IPS DF 6.9 (cell line): ENCODE results near the gene POMT1.
A peak's percentile ranks its signal among the peaks of the same experiment; 100 is the strongest.

Experiments
- DNase-seq: peaks from one replicate; pipeline ENCODE4 v3.0.0-alpha.2; 2013; ENCODE audit warnings: low read depth, low spot score
- H3K27ac ChIP-seq: one replicate; pipeline ENCODE4 v1.5.1; 2013; ENCODE audit warnings: low read length, control low read depth
- H3K27me3 ChIP-seq: 2 replicates; pipeline ENCODE4 v1.6.1; 2013; ENCODE audit warnings: mild to moderate bottlenecking, low read length; ENCODE audit not compliant: control insufficient read depth, insufficient read depth
- H3K36me3 ChIP-seq: 2 replicates; pipeline ENCODE4 v1.6.1; 2013; ENCODE audit warnings: low read length; ENCODE audit not compliant: control insufficient read depth, insufficient read depth
- H3K4me1 ChIP-seq: 2 replicates; pipeline ENCODE4 v1.6.1; 2013; ENCODE audit warnings: low read length; ENCODE audit not compliant: control insufficient read depth, insufficient read depth
- H3K4me3 ChIP-seq: 2 replicates; pipeline ENCODE4 v1.5.1; 2013; ENCODE audit warnings: mild to moderate bottlenecking, low read length
- H3K9me3 ChIP-seq: 2 replicates; pipeline ENCODE4 v1.6.1; 2013; ENCODE audit warnings: low read length, inconsistent platforms; ENCODE audit not compliant: control insufficient read depth, insufficient read depth
- WGBS: extraction: QIAGEN DNeasy Blood & Tissue Kit; methylation state at CpG from one replicate; pipeline ENCODE4 v1.1.7; 2013; ENCODE audit warnings: mixed read lengths, missing lambda C conversion rate; ENCODE audit not compliant: insufficient read length, insufficient coverage; 5-methylcytosine and 5-hydroxymethylcytosine counted together

Gene POMT1

GRCh38 chr9:131554843-131555351 is 52.2 kb downstream of the POMT1 start:
- H3K9me3 ChIP-seq: no peaks in the 10 kb centered on the region
- no peaks in the 10 kb centered on the region for H3K4me1 ChIP-seq
- no CpG with 5 or more reads among the region's 54 CpGs for WGBS
- no peak overlapping the region for H3K27ac ChIP-seq
- H3K36me3 ChIP-seq: no peaks in the 10 kb centered on the region
- H3K4me3 ChIP-seq: peak overlapping the region; percentile 46; the same call in 1 of the 2 replicates
- H3K27me3 ChIP-seq: peaks cover 13% of the 10 kb centered on the region
- no peak for DNase-seq

GRCh38 chr9:131555841-131556673 is 53.3 kb downstream of the POMT1 start:
- no peak for DNase-seq
- peaks cover 13% of the 10 kb centered on the region for H3K27me3 ChIP-seq
- H3K27ac ChIP-seq: no peak overlapping the region
- no peaks in the 10 kb centered on the region for H3K9me3 ChIP-seq
- H3K4me3 ChIP-seq: no peak overlapping the region
- WGBS: no CpG with 5 or more reads among the region's 15 CpGs
- H3K4me1 ChIP-seq: no peaks in the 10 kb centered on the region
- H3K36me3 ChIP-seq: no peaks in the 10 kb centered on the region

- Histone ChIP-seq H3K27ac (no peak overlapping the region), H3K27me3 (peaks cover 13% of the 10 kb centered on the region), H3K9me3 (no peaks in the 10 kb centered on the region), H3K4me3 (no peak overlapping the region), H3K36me3 (no peaks in the 10 kb centered on the region), H3K4me1 (no peaks in the 10 kb centered on the region)
- DNase-seq: no peak
- no CpG with 5 or more reads among the region's 25 CpGs for WGBS
These were observed 55.3 kb downstream of the POMT1 start for GRCh38 chr9:131557855-131558548.

GRCh38 chr9:131559421-131560000 is 56.8 kb downstream of the POMT1 start:
- Histone ChIP-seq H3K27me3 (peaks cover 11% of the 10 kb centered on the region), H3K4me1 (no peaks in the 10 kb centered on the region), H3K9me3 (no peaks in the 10 kb centered on the region), H3K36me3 (no peaks in the 10 kb centered on the region), H3K4me3 (no peak overlapping the region), H3K27ac (no peak overlapping the region)
- no CpG with 5 or more reads among the region's 1 CpG for WGBS
- no peak for DNase-seq

GRCh38 chr9:131562032-131562959 is 59.6 kb downstream of the POMT1 start:
- Histone ChIP-seq H3K4me3 (no peak overlapping the region), H3K27ac (no peak overlapping the region), H3K27me3 (no peaks in the 10 kb centered on the region), H3K9me3 (no peaks in the 10 kb centered on the region), H3K36me3 (no peaks in the 10 kb centered on the region), H3K4me1 (no peaks in the 10 kb centered on the region)
- no CpG with 5 or more reads among the region's 9 CpGs for WGBS
- DNase-seq: no peak

GRCh38 chr9:131565369-131565768 is 62.7 kb downstream of the POMT1 start:
- no peak overlapping the region for H3K4me3 ChIP-seq
- H3K27me3 ChIP-seq: no peaks in the 10 kb centered on the region
- H3K4me1 ChIP-seq: no peaks in the 10 kb centered on the region
- H3K27ac ChIP-seq: no peak overlapping the region
- H3K9me3 ChIP-seq: no peaks in the 10 kb centered on the region
- no CpG with 5 or more reads among the region's 5 CpGs for WGBS
- DNase-seq: no peak
- H3K36me3 ChIP-seq: no peaks in the 10 kb centered on the region

- H3K27me3 ChIP-seq: no peaks in the 10 kb centered on the region
- H3K4me3 ChIP-seq: no peak overlapping the region
- H3K4me1 ChIP-seq: no peaks in the 10 kb centered on the region
- no peak for DNase-seq
- no peak overlapping the region for H3K27ac ChIP-seq
- H3K9me3 ChIP-seq: no peaks in the 10 kb centered on the region
- no CpG with 5 or more reads among the region's 3 CpGs for WGBS
- no peaks in the 10 kb centered on the region for H3K36me3 ChIP-seq
These were observed 63.4 kb downstream of the POMT1 start for GRCh38 chr9:131566158-131566557.

GRCh38 chr9:131567910-131568309 is 65.2 kb downstream of the POMT1 start:
- no peaks in the 10 kb centered on the region for H3K9me3 ChIP-seq
- H3K4me1 ChIP-seq: no peaks in the 10 kb centered on the region
- H3K27me3 ChIP-seq: no peaks in the 10 kb centered on the region
- H3K36me3 ChIP-seq: no peaks in the 10 kb centered on the region
- no peak for DNase-seq
- H3K27ac ChIP-seq: no peak overlapping the region
- WGBS: no CpG with 5 or more reads among the region's 8 CpGs
- no peak overlapping the region for H3K4me3 ChIP-seq
